Measurements from ENCODE around the gene CATSPERD. TPM values are rescaled to one million over a fixed set of nuclear protein-coding genes. Genes with fewer than 3 reads are reported as not detected.

CATSPERD gene
- total and polyA plus RNA-seq, 9 of the 15 experiments (the other 6 are each of a cell fraction or from before 2014, with no cell fraction given), result not detected

- TF ChIP-seq FOXP4 (CRISPR knock-in tag; IDR thresholded peaks at IDR 0.05; ENCODE audit: borderline replicate concordance) (peak; percentile 52; the same call in 1 of the 2 replicates), TEAD1 (CRISPR knock-in tag; IDR thresholded peaks at IDR 0.05) (peak; percentile 75 to 95; a peak in 3 of 4 replicates), SMARCA5 (IDR thresholded peaks at IDR 0.05) (no peak), TFAM (CRISPR knock-in tag; conservative IDR thresholded peaks at IDR 0.05) (no peak), ZNF778 (CRISPR knock-in tag; IDR thresholded peaks at IDR 0.05) (no peak), SIRT6 (IDR thresholded peaks at IDR 0.05; ENCODE audit: low read depth, low read length) (no peak), PCBP2 (IDR thresholded peaks at IDR 0.05; ENCODE audit: low read depth, low read length, poor library complexity, severe bottlenecking) (no peak), ZNF184 (CRISPR knock-in tag; IDR thresholded peaks at IDR 0.05) (no peak), JUND (IDR thresholded peaks at IDR 0.05; ENCODE audit: borderline replicate concordance, low read depth, low read length) (peak; percentile 84), JUND (tag; IDR thresholded peaks at IDR 0.05; ENCODE audit: borderline replicate concordance, low read depth, low read length) (peak; percentile 66; the same call in 2 of the 3 replicates), KLF13 (tag; IDR thresholded peaks at IDR 0.05; ENCODE audit: borderline replicate concordance, low read depth) (no peak; the same call in 1 of the 2 replicates), HES1 (IDR thresholded peaks at IDR 0.05; ENCODE audit: low read depth) (peak; percentile 10; the same call in 1 of the 2 replicates), NFATC3 (IDR thresholded peaks at IDR 0.05) (no peak), CUX1 (CRISPR knock-in tag; IDR thresholded peaks at IDR 0.05) (no peak; the same call in 1 of the 2 replicates), CHD2 (IDR thresholded peaks at IDR 0.05; ENCODE audit: low read depth, low read length) (peak; percentile 61), CXXC5 (CRISPR knock-in tag; IDR thresholded peaks at IDR 0.05) (peak; percentile 75), SMARCC2 (IDR thresholded peaks at IDR 0.05; ENCODE audit: low read depth) (no peak), ZSCAN32 (CRISPR knock-in tag; IDR thresholded peaks at IDR 0.05) (no peak), RFX1 (IDR thresholded peaks at IDR 0.05) (no peak), OTX1 (CRISPR knock-in tag; IDR thresholded peaks at IDR 0.05) (peak; percentile 96; the same call in 1 of the 2 replicates)
These were observed 70.4 kb downstream of the CATSPERD start, which contains the start of gene DUS3L (continued) for GRCh38 chr19:5790559-5791520.

Data from K562 (cell line).